HG03575 (cell line): ENCODE measurements around the gene RSAD1.
"Not testable (repeated sequence)": the region's sequence is repeated elsewhere in the genome, so short reads cannot be mapped to it uniquely, and the experiment has no call there.

Source experiments
- ATAC-seq: cut with Tn5 transposase; IDR thresholded peaks from one replicate; pipeline ENCODE4 v1.9.1; 2021; ENCODE audit not compliant: unreplicated experiment, insufficient number of reproducible peaks, low FRiP score; ENCODE audit errors: extremely low read depth

Gene RSAD1

GRCh38 chr17:50469671-50470305, 8.9 kb upstream of the RSAD1 start:
- no peak for ATAC-seq

DNA sequence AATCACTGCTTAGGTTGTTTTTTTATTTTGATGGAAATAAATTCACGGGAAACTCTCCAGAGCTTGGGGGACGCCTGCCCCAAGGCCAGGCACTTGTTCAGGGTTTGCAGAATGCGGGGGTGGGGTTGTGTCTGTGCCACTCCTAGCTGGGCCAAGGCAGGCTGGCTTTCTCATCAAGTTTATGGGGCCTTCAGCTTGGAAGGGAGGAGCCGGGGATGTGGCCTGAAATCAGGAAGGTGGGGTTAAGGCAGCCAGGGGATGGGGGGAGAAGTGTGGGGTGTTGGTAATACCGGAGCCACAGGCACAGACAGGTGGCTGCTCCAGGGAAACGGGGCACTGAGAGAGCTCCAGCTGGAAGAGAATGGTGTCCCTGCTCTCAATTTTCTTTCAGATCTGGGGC, 8.2 kb upstream of the RSAD1 start:
- ATAC-seq = no peak

DNA sequence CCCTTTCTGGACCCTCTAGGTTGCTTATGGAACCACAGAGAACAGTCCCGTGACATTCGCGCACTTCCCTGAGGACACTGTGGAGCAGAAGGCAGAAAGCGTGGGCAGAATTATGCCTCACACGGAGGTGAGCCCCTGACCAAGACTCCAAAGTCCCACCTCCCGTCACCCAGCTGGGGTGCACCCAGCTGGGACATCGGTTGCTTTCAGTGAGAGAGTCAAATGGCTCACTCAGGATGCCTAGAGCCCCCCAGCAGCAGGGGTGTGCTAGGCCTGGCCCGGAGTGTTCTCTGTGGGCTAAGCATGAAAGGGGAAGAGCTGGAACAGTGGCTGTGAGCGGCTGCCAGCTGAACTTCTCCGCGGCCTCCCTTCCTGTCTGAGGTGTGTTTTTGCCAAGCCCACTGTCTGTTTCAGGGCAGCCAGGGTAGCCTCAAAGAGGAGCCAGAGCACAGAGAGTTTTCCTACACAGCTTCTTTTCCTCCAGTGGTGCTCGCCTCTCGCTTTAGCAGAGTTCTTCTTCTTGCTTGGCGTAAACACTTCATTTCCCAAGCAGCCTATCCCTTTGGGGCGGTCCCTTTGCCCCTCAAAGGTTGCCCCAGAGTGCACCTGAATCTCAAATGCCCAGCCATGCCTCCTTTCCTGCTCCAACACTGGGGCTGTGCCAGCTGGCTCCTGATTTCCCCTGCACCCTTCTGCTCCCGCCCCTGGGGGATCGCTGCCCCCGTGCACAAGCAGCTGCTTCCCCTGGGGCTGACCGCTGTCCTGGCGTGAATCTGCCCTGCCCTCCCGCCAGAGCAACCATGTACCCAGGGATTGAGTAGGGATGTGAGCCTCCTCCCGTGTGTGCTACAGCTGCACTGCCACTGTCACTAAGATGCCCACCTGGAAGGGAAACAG, 7.4 kb upstream of the RSAD1 start:
- ATAC-seq = no peak

- ATAC-seq = no peak
Observed at GRCh38 chr17:50472286-50472685, 6.4 kb upstream of the RSAD1 start.

DNA sequence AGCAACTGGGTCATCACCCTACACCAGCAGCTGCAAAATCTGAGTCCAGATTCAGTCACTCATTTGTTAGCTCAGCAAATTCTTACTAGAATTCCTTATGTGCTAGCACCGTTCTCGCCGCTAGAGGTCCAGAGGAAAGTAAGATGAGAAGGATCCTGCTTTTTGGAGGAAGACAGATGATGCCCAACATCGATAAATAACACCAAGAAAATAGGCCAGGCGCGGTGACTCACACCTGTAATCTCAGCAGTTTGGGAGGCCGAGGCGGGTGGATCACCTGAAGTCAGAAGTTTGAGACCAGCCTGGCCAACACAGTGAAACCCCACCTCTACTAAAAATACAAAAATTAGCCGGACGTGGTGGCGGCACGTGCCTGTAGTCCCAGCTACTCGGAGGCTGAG, 5.9 kb upstream of the RSAD1 start:
- not testable (repeated sequence) for ATAC-seq

DNA sequence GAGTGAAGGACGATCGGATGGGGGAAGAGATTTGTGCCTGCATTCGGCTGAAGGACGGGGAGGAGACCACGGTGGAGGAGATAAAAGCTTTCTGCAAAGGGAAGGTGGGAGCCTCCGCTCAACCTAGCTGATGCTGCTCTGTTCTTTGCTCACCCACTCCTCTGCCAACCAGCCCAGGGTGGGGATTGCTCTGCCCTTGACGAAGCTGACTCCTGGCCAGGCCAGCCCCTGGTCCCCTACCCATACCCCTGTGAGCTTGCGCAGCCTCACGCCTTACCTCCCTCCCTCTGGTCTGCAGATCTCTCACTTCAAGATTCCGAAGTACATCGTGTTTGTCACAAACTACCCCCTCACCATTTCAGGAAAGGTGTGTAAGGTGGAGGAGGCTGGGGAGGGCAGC, 4.8 kb upstream of the RSAD1 start:
- ATAC-seq = no peak

DNA sequence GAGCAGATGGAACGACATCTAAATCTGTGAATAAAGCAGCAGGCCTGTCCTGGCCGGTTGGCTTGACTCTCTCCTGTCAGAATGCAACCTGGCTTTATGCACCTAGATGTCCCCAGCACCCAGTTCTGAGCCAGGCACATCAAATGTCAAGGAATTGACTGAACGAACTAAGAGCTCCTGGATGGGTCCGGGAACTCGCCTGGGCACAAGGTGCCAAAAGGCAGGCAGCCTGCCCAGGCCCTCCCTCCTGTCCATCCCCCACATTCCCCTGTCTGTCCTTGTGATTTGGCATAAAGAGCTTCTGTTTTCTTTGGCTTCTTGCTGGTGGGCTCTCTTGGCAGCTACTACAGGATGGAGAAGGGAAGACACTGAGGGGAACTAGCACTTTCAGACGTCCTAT, 4.1 kb upstream of the RSAD1 start:
- ATAC-seq = no peak

DNA sequence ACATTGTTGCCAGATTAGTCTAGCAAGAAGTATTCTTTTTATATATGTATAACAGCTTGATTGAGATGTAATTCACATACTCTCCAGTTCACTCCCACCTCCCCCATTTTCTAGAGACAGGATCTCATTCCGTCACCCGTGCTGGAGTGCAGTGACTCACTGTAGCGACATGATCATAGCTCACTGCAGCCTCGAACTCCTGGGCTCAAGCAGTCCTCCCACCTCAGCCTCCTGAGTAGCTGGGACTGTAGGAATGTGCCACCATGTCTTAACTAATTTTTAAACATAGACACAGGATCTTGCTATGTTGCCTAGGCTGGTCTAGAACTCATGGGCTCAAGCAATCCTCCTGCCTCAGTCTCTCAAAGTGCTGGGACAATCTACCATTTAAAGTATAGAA, 3.3 kb upstream of the RSAD1 start:
- no peak for ATAC-seq

DNA sequence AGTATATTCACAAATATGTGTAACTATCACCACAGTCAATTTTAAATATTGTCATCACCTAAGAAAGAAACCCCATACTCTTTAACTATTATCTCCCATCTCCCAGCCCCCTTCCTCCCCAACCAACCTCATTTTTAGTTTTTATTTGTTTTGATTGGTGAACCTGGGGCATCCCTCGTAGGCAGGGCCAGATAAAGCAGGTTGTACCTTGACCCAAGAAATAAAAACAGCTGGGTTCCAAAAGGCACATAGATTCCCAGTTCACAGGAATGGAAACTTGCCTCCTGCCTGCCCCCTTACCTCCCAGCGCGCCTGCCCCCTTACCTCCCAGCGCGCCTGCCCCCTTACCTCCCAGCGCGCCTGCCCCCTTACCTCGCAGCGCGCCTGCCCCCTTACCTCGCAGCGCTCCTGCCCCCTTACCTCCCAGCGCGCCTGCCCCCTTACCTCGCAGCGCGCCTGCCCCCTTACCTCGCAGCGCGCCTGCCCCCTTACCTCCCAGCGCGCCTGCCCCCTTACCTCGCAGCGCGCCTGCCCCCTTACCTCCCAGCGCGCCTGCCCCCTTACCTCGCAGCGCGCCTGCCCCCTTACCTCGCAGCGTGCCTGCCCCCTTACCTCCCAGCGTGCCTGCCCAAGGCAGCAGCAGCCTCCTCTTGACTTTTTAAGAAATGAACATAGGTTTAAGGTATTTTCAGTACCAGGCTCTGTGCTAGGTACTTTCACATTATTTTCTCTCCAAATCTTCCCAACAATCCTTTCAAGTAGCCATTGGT, 2.7 kb upstream of the RSAD1 start:
- not testable (repeated sequence) for ATAC-seq

GRCh38 chr17:50476545-50477315, 1.9 kb upstream of the RSAD1 start:
- ATAC-seq = no peak

DNA sequence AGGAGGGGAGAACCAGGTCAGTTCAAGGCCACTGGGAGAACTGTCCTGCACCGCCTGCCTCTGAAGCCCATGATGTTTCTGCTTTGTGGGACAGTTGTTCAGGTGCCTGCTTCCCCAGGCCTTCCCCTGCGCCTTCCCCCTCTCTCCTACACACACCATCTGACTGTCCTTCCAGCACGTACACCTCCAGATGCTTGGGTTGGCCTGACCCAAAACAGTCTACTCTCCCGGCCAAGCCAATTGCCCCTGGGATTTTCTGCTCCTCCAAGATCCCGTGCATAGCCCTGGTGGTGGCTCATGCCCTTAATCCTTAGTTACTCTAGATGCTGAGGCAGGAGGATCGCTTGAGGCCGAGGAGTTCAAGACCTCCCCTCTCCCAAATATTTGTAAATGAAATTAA, 684 bp upstream of the RSAD1 start:
- ATAC-seq = no peak

DNA sequence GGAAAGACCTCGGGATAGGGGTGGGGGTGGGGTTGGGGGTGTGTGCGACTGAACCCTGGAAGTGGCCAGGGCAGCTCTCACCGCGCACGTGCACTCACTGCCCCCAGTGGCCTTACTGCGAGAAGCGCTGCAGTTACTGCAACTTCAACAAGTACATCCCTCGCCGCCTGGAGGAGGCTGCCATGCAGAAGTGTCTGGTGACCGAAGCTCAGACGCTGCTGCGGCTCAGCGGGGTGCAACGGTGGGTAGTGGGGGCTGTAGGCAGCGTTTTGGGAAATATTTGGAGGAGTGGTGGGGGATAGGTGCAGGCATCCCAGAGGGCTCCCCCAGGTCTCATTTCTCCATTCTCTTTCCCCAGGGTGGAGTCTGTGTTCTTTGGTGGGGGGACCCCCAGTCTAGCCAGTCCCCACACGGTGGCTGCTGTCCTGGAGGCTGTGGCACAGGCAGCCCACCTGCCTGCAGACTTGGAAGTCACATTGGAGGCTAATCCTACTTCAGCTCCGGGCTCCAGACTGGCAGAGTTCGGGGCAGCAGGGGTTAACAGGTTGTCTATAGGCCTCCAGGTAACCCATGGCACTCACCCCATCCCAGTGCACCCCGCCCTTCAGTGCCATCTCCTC, 972 bp downstream of the RSAD1 start:
- no peak for ATAC-seq

DNA sequence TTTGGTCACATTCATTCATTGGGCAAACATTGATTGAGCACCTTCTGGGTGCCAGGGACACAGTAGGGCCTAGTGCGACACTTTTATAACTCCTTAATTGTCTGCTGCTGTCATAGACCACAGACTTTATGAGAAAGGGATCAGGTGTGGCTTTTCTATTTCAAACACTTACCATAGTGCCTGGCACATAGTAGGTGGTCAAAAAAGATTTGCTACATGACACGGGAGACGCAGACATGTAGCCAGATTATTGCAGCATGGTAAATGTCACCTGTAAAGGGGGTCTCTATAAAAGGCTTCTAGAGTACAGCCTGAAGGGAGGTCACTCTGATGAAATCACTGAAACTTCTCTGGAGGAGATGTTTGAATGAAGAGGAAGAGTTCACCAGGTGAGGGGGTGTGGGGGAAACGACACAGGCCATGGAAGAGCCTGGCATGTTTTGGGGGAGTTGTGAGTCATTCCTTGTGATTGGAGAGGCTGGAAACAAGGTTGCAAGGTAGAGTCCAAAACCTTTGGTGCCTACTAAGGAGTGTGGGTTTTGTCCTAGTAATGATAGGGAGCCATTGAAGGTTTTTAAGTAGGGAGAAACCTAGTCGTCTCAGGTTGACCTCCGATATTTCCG, 1.6 kb downstream of the RSAD1 start:
- ATAC-seq = no peak

DNA sequence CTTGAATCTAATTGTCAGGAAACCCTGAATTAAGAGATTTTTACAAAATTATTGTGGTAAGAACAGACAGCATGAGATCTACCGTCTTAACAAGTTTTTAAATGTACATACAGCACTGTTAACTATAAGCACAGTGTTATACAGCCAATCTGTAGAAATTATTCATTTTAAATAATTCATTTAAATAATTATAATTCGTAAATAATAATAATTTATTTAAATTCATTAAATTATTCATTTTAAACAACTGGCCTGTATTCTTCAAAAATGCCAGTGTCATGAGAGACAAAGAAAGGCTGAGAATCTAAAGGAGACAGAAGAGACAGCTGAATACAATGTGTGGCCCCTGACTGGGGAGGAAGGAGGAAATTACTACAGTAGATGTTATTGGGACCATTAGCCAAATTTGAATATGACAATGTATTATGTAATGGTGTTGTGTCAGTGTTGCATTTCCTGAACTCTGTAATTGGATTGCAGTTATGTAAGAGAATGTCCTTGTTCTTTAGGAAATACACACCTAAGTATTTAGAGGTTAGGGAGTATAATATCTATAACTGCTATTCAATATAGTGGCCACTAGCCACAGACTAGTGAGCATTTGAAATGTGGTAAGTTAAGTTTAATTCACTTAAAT, 2.3 kb downstream of the RSAD1 start:
- no peak for ATAC-seq

DNA sequence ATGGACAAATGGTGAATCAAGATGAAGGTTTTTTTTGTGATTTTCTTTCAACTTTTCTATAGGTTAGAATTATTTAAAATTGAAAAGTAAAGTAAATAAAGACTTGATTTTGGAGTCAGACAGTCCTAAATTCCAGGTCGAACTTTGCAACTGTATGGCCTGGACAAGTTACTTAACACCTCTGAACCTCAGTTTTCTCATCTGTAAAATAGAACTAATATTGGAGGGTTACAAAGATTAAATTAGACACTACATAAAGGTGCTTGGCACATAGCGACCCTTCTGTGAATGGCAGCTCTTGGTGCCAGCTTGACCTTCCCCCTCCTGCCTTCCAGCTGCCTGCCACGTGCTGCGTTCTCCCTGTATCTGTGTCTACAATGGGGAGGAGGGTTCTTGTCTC, 3.0 kb downstream of the RSAD1 start:
- ATAC-seq = no peak

DNA sequence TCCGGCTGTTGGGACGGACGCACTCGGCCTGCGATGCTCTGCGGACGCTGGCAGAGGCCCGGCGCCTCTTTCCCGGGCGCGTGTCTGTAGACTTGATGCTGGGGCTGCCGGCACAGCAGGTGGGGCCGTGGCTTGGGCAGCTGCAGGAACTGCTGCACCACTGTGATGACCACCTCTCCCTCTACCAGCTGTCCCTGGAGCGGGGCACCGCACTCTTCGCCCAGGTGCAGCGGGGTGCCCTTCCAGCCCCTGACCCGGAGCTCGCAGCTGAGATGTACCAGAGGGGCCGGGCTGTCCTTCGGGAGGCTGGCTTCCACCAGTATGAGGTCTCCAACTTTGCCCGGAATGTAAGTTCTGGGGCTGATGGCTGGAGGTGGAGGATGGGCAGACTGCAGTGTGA, 3.5 kb downstream of the RSAD1 start:
- no peak for ATAC-seq

DNA sequence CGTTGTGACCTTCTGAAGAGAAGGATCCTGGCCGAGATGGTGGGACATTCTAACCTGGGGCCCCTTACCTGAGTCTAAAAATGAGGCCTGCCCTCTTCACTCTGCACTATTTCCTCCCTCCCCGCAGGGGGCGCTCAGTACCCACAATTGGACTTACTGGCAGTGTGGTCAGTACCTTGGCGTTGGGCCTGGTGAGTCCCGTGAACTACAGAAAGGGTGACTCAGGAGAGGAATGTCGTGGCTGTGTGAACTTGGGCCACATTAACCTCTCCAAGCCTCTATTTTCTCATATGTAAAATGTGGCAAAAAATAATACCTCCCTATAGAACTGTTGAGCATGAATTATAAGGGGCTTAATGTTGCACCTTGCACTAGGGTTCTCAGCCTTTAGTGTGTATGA, 3.9 kb downstream of the RSAD1 start:
- ATAC-seq = no peak

DNA sequence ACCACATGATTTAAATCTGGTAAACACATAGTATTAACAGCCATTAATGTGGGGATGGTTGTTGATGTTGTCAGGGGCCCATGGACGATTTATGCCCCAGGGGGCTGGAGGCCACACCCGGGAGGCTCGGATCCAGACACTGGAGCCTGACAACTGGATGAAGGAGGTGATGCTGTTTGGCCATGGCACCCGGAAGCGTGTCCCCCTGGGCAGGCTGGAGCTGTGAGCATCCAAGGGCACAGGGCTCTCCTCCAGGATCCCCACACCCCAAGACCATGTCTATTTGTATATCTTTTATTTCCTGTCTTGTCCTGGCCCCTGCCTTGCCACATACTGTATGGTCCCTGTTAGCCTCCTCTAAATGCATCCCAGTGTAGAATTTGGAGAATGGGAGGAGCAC, 4.6 kb downstream of the RSAD1 start:
- no peak for ATAC-seq
